Measurements from ENCODE around the gene PCGF2.

Gene PCGF2

DNA sequence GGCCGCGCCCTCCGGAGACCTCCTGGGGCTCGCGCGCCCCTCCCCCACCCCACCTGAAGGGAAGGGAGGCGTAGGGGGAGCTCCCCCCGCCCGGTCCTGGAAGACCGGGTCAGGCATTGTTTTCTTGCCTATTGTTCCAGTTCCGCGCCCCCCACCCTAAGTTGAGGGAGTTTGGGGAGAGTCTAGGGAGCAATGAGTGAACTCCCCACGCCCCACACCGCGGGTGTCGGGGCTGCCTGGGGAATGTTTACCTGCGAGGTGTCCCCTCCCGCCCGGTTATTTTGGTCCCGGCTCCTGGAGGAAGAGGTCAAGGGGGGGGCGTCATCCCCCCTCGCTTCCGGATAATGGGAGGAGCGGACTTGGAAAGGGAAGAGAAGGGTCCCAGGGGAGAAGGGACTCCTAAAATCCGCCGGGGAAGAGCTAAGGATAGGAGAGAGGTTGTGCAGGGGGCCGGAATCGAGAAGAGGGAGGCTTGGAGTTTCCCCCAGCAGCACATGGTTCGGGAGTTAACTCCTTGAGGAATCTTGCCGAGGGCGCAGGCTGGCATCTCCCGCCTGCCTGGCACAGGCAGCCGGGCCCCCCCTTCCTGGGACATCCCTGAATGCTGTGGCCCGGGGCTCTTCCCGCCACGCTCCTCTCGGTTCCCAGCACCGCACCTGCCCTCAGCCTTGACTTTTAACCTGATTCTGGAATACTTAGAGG, 42.2 kb downstream of the PCGF2 start (continued):
- TF ChIP-seq, protein P1, sequence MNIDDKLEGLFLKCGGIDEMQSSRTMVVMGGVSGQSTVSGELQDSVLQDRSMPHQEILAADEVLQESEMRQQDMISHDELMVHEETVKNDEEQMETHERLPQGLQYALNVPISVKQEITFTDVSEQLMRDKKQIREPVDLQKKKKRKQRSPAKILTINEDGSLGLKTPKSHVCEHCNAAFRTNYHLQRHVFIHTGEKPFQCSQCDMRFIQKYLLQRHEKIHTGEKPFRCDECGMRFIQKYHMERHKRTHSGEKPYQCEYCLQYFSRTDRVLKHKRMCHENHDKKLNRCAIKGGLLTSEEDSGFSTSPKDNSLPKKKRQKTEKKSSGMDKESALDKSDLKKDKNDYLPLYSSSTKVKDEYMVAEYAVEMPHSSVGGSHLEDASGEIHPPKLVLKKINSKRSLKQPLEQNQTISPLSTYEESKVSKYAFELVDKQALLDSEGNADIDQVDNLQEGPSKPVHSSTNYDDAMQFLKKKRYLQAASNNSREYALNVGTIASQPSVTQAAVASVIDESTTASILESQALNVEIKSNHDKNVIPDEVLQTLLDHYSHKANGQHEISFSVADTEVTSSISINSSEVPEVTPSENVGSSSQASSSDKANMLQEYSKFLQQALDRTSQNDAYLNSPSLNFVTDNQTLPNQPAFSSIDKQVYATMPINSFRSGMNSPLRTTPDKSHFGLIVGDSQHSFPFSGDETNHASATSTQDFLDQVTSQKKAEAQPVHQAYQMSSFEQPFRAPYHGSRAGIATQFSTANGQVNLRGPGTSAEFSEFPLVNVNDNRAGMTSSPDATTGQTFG (tag by site-specific recombination; IDR thresholded peaks at IDR 0.05; ENCODE audit: borderline replicate concordance), result no peak
- TF ChIP-seq ZNF776 (tag by site-specific recombination; IDR thresholded peaks at IDR 0.05; ENCODE audit: borderline replicate concordance) (no peak), ZNF155 (tag by site-specific recombination; IDR thresholded peaks at IDR 0.05) (no peak), ZBTB6 (tag by site-specific recombination; IDR thresholded peaks at IDR 0.05) (no peak), ZNF140 (tag by site-specific recombination; IDR thresholded peaks at IDR 0.05) (no peak), KLF10 (tag by site-specific recombination; IDR thresholded peaks at IDR 0.05) (0 out of 2 replicates have a peak, but pooled peaks have one; percentile 13), ZNF311 (tag by site-specific recombination; IDR thresholded peaks at IDR 0.05; ENCODE audit: borderline replicate concordance) (no peak), ZNF292 (tag by site-specific recombination; IDR thresholded peaks at IDR 0.05; ENCODE audit: borderline replicate concordance, low read depth) (no peak), ZSCAN18 (tag by site-specific recombination; IDR thresholded peaks at IDR 0.05) (no peak), ZBTB11 (tag by site-specific recombination; conservative IDR thresholded peaks at IDR 0.05; ENCODE audit: low read depth) (peak; percentile 47; the same call in 1 of the 2 replicates), ZNF660 (tag by site-specific recombination; IDR thresholded peaks at IDR 0.05) (no peak), SCRT1 (tag by site-specific recombination; IDR thresholded peaks at IDR 0.05; ENCODE audit: borderline replicate concordance) (no peak), ZBTB26 (tag by site-specific recombination; optimal IDR thresholded peaks at IDR 0.05) (peak; percentile 66), ZNF266 (tag by site-specific recombination; IDR thresholded peaks at IDR 0.05; ENCODE audit: low read depth) (no peak), ZNF133 (tag by site-specific recombination; IDR thresholded peaks at IDR 0.05) (no peak), ZNF561 (tag by site-specific recombination; IDR thresholded peaks at IDR 0.05; ENCODE audit: borderline replicate concordance) (no peak)
- TF ChIP-seq, protein P2, sequence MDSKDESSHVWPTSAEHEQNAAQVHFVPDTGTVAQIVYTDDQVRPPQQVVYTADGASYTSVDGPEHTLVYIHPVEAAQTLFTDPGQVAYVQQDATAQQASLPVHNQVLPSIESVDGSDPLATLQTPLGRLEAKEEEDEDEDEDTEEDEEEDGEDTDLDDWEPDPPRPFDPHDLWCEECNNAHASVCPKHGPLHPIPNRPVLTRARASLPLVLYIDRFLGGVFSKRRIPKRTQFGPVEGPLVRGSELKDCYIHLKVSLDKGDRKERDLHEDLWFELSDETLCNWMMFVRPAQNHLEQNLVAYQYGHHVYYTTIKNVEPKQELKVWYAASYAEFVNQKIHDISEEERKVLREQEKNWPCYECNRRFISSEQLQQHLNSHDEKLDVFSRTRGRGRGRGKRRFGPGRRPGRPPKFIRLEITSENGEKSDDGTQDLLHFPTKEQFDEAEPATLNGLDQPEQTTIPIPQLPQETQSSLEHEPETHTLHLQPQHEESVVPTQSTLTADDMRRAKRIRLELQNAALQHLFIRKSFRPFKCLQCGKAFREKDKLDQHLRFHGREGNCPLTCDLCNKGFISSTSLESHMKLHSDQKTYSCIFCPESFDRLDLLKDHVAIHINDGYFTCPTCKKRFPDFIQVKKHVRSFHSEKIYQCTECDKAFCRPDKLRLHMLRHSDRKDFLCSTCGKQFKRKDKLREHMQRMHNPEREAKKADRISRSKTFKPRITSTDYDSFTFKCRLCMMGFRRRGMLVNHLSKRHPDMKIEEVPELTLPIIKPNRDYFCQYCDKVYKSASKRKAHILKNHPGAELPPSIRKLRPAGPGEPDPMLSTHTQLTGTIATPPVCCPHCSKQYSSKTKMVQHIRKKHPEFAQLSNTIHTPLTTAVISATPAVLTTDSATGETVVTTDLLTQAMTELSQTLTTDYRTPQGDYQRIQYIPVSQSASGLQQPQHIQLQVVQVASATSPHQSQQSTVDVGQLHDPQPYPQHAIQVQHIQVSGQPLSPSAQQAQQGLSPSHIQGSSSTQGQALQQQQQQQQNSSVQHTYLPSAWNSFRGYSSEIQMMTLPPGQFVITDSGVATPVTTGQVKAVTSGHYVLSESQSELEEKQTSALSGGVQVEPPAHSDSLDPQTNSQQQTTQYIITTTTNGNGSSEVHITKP (tag by site-specific recombination; IDR thresholded peaks at IDR 0.05), result peak; percentile 100
- TF ChIP-seq, protein P3, sequence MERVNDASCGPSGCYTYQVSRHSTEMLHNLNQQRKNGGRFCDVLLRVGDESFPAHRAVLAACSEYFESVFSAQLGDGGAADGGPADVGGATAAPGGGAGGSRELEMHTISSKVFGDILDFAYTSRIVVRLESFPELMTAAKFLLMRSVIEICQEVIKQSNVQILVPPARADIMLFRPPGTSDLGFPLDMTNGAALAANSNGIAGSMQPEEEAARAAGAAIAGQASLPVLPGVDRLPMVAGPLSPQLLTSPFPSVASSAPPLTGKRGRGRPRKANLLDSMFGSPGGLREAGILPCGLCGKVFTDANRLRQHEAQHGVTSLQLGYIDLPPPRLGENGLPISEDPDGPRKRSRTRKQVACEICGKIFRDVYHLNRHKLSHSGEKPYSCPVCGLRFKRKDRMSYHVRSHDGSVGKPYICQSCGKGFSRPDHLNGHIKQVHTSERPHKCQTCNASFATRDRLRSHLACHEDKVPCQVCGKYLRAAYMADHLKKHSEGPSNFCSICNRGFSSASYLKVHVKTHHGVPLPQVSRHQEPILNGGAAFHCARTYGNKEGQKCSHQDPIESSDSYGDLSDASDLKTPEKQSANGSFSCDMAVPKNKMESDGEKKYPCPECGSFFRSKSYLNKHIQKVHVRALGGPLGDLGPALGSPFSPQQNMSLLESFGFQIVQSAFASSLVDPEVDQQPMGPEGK (tag by site-specific recombination; IDR thresholded peaks at IDR 0.05), result peak; percentile 97
- TF ChIP-seq, protein P4, sequence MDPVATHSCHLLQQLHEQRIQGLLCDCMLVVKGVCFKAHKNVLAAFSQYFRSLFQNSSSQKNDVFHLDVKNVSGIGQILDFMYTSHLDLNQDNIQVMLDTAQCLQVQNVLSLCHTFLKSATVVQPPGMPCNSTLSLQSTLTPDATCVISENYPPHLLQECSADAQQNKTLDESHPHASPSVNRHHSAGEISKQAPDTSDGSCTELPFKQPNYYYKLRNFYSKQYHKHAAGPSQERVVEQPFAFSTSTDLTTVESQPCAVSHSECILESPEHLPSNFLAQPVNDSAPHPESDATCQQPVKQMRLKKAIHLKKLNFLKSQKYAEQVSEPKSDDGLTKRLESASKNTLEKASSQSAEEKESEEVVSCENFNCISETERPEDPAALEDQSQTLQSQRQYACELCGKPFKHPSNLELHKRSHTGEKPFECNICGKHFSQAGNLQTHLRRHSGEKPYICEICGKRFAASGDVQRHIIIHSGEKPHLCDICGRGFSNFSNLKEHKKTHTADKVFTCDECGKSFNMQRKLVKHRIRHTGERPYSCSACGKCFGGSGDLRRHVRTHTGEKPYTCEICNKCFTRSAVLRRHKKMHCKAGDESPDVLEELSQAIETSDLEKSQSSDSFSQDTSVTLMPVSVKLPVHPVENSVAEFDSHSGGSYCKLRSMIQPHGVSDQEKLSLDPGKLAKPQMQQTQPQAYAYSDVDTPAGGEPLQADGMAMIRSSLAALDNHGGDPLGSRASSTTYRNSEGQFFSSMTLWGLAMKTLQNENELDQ (tag by site-specific recombination; IDR thresholded peaks at IDR 0.05; ENCODE audit: low read depth), result no peak
